GM12872 (cell line): ENCODE measurements around the gene CMTM8.

Source experiments
- TF ChIP-seq, protein P1 (sequence below): IDR thresholded peaks from 3 replicates; pipeline ENCODE4 v1.5.1; 2011; ENCODE audit warnings: low read depth, mild to moderate bottlenecking, low read length, moderate library complexity; ENCODE audit not compliant: insufficient read depth

CMTM8 gene

DNA sequence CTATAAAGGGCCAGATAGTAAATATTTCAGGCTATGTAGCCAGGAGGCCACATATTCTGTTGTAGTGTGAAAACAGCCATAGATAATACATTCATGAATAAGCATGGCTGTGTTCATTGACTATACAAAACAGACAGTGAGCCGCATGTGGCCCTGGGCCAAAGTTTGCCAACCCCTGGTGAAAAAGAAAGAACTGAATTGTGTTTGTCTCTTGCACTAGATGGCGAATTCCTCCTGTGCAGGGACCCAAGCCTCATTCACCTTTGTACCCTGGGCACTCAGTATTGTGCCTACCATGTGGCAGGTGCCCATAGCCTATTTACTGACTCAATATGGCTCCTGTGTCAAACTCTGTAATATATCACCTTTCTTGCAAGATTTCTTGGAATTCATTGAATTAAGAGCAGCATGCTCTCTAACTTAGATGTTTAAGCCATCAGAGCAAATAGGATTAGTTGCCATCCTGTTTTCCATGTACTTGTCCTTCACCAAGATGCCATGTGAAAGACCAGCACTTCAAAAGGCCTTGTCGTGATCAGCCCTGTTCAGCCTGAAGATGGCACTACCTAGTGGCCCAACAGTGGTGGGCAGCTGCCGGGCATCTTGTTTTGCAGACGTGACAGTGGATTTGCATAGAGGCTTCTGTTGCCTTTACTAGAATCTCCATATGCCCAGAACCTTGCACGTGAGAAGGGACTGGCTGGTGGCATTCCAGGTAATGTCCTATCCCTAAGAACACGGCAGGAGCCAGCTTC is 102.3 kb downstream of the CMTM8 start:
- TF ChIP-seq, protein P1, sequence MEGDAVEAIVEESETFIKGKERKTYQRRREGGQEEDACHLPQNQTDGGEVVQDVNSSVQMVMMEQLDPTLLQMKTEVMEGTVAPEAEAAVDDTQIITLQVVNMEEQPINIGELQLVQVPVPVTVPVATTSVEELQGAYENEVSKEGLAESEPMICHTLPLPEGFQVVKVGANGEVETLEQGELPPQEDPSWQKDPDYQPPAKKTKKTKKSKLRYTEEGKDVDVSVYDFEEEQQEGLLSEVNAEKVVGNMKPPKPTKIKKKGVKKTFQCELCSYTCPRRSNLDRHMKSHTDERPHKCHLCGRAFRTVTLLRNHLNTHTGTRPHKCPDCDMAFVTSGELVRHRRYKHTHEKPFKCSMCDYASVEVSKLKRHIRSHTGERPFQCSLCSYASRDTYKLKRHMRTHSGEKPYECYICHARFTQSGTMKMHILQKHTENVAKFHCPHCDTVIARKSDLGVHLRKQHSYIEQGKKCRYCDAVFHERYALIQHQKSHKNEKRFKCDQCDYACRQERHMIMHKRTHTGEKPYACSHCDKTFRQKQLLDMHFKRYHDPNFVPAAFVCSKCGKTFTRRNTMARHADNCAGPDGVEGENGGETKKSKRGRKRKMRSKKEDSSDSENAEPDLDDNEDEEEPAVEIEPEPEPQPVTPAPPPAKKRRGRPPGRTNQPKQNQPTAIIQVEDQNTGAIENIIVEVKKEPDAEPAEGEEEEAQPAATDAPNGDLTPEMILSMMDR: peak; percentile 23; the same call in 1 of the 3 replicates

DNA sequence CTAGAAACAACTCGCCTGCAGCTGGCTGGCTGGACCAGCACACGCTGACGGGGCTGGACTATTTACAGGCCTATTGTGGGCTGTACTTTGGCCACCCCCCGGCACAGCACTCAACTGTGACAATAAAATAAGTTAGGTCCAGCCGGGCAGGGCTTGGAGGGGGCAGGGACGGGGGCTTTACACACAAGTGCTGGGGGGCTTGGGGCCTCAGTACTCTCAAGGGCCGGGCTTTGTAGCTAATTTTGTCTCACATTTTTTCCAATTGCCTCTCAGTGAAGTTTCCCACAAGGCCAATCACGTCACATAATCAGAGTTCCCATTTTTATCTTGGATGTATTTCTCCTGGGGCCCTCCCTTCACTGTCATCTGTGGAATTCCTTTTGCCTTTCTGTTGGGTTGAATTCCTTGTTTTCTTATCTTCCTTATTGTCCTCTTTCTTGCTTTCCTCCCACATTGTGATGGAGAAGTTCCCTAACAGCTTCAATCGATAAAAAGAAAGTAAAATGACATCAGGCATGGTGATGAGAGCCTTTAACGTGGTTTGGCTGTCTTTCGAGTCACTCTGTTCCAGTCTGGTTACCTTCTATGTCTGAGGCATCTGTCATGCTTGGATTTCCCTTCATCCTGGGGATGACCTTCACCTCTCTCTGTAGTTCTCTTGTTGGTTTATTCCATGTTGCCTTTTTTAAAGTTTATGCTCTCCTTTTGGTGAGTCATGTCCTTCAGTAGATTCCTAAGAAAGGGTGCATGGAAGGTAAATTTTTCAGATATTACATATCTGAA is 109.1 kb downstream of the CMTM8 start:
- TF ChIP-seq, protein P1: no peak

DNA sequence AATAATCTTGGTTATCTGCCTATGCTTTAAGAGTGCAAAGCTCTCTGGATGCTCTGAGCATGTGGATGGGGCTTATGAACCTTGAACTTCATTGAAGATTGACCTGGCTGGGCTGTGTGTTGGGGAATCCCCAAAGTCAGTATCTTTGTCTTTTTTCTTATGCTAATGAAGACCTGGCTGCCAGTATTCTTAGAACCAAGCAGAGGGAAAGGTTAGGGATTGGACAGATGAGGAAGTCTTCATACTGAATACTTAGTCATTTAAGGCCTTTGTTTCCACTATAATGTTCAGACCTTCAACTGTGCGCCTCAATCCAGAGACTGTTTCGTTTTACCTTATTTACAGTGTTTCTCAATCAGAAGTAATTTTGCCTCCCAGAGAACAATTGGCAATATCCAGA is 110.7 kb downstream of the CMTM8 start:
- TF ChIP-seq, protein P1: no peak

DNA sequence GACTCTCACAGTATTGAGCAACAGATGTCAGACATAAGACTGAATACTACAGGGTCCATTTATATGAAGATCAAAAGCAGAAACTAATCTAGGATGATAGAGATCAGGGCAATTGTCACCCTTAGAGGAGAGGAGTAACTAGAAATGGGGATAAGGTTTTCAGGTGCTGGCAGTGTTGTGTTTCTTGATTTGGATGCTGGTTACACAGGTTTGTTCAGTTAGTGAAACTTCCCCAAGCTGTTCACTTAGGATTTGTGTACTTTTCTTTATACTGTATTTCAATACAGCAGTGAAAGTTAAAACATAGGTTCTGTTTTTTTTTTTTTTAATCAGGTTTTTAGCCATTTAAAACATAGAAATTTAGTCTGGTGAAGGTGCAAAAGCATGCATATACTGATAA is 114.1 kb downstream of the CMTM8 start:
- TF ChIP-seq, protein P1: no peak

DNA sequence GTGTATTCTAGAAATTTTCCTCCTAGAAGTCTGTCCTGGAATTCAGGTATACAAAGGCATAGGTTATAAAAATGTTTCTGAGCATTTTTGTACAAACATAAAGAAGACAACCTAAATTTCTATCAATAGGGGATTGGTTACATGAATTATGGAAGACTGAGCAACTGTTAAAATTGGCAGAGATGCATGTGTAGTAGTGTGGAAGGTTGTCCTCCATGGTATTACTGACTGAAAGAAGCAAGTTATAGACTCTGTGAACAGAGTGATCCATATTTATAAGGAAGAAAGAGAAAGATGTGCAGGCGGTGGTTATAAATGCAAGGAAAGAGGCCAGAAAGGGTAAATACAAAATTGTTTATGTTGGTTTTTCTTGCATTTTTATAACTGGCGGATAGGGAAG is 114.9 kb downstream of the CMTM8 start:
- TF ChIP-seq, protein P1: no peak

DNA sequence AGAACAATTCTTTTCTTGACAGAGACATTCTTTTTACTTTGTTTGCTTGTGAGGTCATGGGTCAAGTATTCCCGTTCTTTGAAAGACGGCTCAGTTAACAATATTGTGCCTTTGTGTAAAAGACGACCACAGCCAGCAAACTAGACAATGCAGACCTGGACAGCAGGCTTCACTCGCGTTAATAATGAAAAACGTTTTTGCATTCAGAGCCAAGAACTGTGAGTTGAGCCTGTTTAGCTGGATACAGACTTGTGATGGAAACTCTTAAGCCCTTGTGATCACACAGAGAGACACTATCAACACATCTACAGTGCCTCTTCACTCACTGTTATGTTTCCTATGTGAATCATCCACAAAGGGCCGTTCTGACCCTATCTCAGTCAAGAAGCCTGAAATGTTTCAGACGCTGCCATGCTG is 115.9 kb downstream of the CMTM8 start:
- TF ChIP-seq, protein P1: no peak

DNA sequence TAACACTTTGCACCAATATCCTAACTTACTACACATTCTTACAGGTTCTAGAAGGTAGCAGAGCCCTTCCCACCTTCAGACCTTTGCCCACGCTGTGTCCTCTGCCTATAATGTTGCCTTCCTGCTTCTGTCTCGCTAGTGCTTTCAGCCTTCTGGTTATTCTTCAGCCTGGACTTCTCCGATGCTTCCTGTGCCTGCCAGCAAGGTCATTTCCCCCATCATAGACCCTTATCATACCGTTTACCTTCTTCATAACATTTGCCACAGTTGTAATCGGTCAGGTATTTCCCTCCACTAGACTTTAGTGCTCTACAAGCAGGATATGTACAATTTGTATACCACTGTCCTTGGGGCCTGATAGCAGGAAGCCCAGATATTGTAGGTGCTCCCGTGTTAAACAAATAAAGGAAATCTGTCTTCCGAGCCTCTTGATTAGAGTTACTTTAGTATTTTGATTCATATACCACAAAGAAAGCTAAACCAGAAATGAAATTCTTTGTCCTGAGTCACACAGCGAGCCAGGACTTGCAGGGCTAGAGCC is 117.3 kb downstream of the CMTM8 start:
- TF ChIP-seq, protein P1: no peak
